B cell (primary cell): ENCODE data around the gene DZANK1. TPM values are rescaled to one million over a fixed set of nuclear protein-coding genes. Genes with fewer than 3 reads are reported as not detected.

Experiments
- ATAC-seq: fragments of 200-7000 bp; cut with Tn5 transposase; one replicate; pipeline ENCODE4 v1.10.0; 2021; ENCODE audit warnings: low read depth, mild to moderate bottlenecking, moderate number of reproducible peaks, moderate library complexity
- CTCF ChIA-PET: fragments of 350-600 bp; sonication (Branson Sonifier 250); formaldehyde crosslinking; loops from one replicate; lab custom pipeline; 2021; ENCODE audit warnings: antibody characterized with exemption, inconsistent platforms; lab: Charles Lee
- POLR2A ChIA-PET: fragments of 350-600 bp; sonication (Branson Sonifier 250); formaldehyde crosslinking; loops from one replicate; lab custom pipeline; 2021; ENCODE audit warnings: antibody characterized with exemption; lab: Charles Lee
- DNase-seq: peaks from one replicate; pipeline ENCODE4 v3.0.0; 2013
- H2AFZ ChIP-seq: 2 replicates; pipeline ENCODE4 v1.6.1; 2012; ENCODE audit warnings: mild to moderate bottlenecking, low read depth, low read length; ENCODE audit not compliant: insufficient read depth, poor library complexity, severe bottlenecking
- H3K27ac ChIP-seq, 2 donors: 1 replicate in 1 of 2; 2 replicates in 1 of 2; pipeline ENCODE4 v1.5.1; 2012 to 2013; ENCODE audit warnings: low read length in 2 of 2, mild to moderate bottlenecking in 2 of 2, moderate library complexity in 1 of 2
- H3K27me3 ChIP-seq, 4 experiments: fragments of 200-600 bp in 1 of 4; sonication (generic) in 1 of 4; replicated peaks in 1 of 4; 1 replicate in 2 of 4; 2 replicates in 2 of 4; pipeline versions ENCODE4 v1.6.1 to v1.7.0; 2013 to 2016; ENCODE audit warnings: low read length in 3 of 4, mild to moderate bottlenecking in 2 of 4, mixed read lengths in 1 of 4, moderate library complexity in 1 of 4; ENCODE audit not compliant: insufficient read depth in 4 of 4, control insufficient read depth in 3 of 4; ENCODE audit errors: control extremely low read depth in 1 of 4
- H3K36me3 ChIP-seq, 2 experiments: replicated peaks in 1 of 2; 1 replicate in 1 of 2; 2 replicates in 1 of 2; pipeline versions ENCODE4 v1.6.1 to v1.7.1; 2013; ENCODE audit warnings: low read length in 1 of 2; ENCODE audit not compliant: insufficient read depth in 2 of 2, control insufficient read depth in 1 of 2; ENCODE audit errors: control extremely low read depth in 1 of 2, extremely low read depth in 1 of 2
- H3K4me1 ChIP-seq, 2 donors: fragments of 200-600 bp in 1 of 2; sonication (generic) in 1 of 2; 1 replicate in 1 of 2; 2 replicates in 1 of 2; pipeline versions ENCODE4 v1.5.1 to v1.6.1; 2013 to 2017; ENCODE audit warnings: low read length in 2 of 2; ENCODE audit not compliant: control insufficient read depth in 2 of 2, insufficient read depth in 2 of 2
- H3K4me2 ChIP-seq: replicated peaks from 2 replicates; pipeline ENCODE3; 2012; ENCODE audit warnings: mild to moderate bottlenecking, low read depth, low read length; ENCODE audit not compliant: poor library complexity, severe bottlenecking
- H3K4me3 ChIP-seq, 5 experiments: fragments of 200-600 bp in 1 of 5; sonication (generic) in 1 of 5; 1 replicate in 3 of 5; 2 replicates in 2 of 5; pipeline versions ENCODE4 v1.5.1 to v1.7.0; 2011 to 2016; ENCODE audit warnings: low read length in 4 of 5, mild to moderate bottlenecking in 4 of 5, low read depth in 2 of 5, control low read depth in 1 of 5, moderate library complexity in 1 of 5; ENCODE audit not compliant: insufficient read depth in 1 of 5; ENCODE audit errors: control extremely low read depth in 1 of 5, extremely low read depth in 1 of 5
- H3K79me2 ChIP-seq: fragments of 200-600 bp; sonication (generic); one replicate; pipeline ENCODE4 v1.6.0; 2016; ENCODE audit warnings: low read length; ENCODE audit not compliant: control insufficient read depth, insufficient read depth
- H3K9ac ChIP-seq: fragments of 200-600 bp; sonication (generic); 2 replicates; pipeline ENCODE4 v1.6.1; 2017; ENCODE audit warnings: mild to moderate bottlenecking, low read length, moderate library complexity
- H3K9me3 ChIP-seq, 3 donors: one replicate each; pipeline versions ENCODE4 v1.6.1 to v1.7.1; 2013; ENCODE audit warnings: low read length in 2 of 3; ENCODE audit not compliant: control insufficient read depth in 2 of 3, insufficient read depth in 1 of 3; ENCODE audit errors: control extremely low read depth in 1 of 3
- H4K20me1 ChIP-seq: 2 replicates; pipeline ENCODE4 v1.6.0; 2012; ENCODE audit warnings: mild to moderate bottlenecking, low read length; ENCODE audit not compliant: insufficient read depth, control insufficient read depth, poor library complexity, severe bottlenecking
- H3K27ac Mint-ChIP-seq: one replicate; pipeline ENCODE4 v1.8.0; 2021; ENCODE audit warnings: mixed read lengths
- H3K27me3 Mint-ChIP-seq: one replicate; pipeline ENCODE4 v1.8.0; 2021; ENCODE audit warnings: mixed read lengths
- H3K4me1 Mint-ChIP-seq: one replicate; pipeline ENCODE4 v1.8.0; 2021; ENCODE audit warnings: mixed read lengths
- H3K4me3 Mint-ChIP-seq: one replicate; pipeline ENCODE4 v1.8.0; 2021; ENCODE audit warnings: mixed read lengths
- H3K9me3 Mint-ChIP-seq: one replicate; pipeline ENCODE4 v1.8.0; 2022; ENCODE audit warnings: mixed read lengths; ENCODE audit not compliant: insufficient read depth
- EZH2 ChIP-seq: IDR thresholded peaks from 2 replicates; pipeline ENCODE4 v1.6.1; 2012; ENCODE audit warnings: borderline replicate concordance, low read depth, mild to moderate bottlenecking, moderate library complexity, low read length; ENCODE audit not compliant: insufficient read depth, poor library complexity, severe bottlenecking
- WGBS: methylation state at CpG from one replicate; pipeline ENCODE4 v1.1.5; 2013; ENCODE audit warnings: missing lambda C conversion rate; ENCODE audit not compliant: insufficient coverage; 5-methylcytosine and 5-hydroxymethylcytosine counted together
- intact Hi-C: fragments of 100-400 bp; cut with micrococcal nuclease; formaldehyde crosslinking; loops from one replicate; pipeline ENCODE4 v1.10.0; 2022
- polyA plus RNA-seq: library from polyadenylated mRNA; depleted of rRNA; stranded (reverse); fragments of >200 nt; gene quantifications from 2 replicates; pipeline ENCODE4 v1.2.3, GENCODE V29; 2012
- total RNA-seq, 2 donors: library from RNA; stranded (reverse); fragments of 120-200 nt in 1 of 2; gene quantifications; 1 replicate in 1 of 2; 2 replicates in 1 of 2; pipeline versions ENCODE4 v1.2.3 to v1.2.4, GENCODE V29; 2013 to 2022
- TF ChIP-seq, protein P1 (sequence below): fragments of 200-600 bp; IDR thresholded peaks from one replicate; pipeline ENCODE4 v1.8.0; 2022; ENCODE audit warnings: antibody characterized with exemption, mild to moderate bottlenecking

DZANK1 gene
- total and polyA plus RNA-seq, 2 donors (not counting 1 experiment from before 2014, with no cell fraction given), result 2.8 to 5.6 TPM

DNA sequence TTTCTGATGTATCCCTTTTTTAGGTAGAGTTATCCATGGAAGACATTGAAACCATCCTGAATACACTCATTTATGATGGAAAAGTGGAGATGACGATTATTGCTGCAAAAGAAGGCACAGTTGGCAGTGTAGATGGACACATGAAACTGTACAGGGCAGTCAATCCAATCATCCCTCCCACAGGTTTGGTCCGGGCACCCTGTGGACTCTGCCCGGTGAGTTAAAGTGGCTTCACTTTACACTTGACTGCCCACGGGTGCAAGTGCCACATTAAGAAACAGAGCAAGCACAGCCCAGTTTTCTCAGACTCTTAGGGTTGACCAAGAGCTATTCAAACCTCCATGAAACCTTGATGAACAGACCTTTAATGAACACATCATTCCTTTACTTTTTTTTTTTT, 14.8 kb upstream of the DZANK1 start:
- no peak for TF ChIP-seq EZH2
- TF ChIP-seq, protein P1, sequence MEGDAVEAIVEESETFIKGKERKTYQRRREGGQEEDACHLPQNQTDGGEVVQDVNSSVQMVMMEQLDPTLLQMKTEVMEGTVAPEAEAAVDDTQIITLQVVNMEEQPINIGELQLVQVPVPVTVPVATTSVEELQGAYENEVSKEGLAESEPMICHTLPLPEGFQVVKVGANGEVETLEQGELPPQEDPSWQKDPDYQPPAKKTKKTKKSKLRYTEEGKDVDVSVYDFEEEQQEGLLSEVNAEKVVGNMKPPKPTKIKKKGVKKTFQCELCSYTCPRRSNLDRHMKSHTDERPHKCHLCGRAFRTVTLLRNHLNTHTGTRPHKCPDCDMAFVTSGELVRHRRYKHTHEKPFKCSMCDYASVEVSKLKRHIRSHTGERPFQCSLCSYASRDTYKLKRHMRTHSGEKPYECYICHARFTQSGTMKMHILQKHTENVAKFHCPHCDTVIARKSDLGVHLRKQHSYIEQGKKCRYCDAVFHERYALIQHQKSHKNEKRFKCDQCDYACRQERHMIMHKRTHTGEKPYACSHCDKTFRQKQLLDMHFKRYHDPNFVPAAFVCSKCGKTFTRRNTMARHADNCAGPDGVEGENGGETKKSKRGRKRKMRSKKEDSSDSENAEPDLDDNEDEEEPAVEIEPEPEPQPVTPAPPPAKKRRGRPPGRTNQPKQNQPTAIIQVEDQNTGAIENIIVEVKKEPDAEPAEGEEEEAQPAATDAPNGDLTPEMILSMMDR, result no peak
- CTCF ChIA-PET, result no interaction called here
- no peak overlapping the region for H3K4me3 ChIP-seq
- H3K27ac ChIP-seq, result no peak overlapping the region
- Mint-ChIP-seq H3K4me3 (no peak overlapping the region), H3K9me3 (no peaks in the 10 kb centered on the region), H3K4me1 (no peaks in the 10 kb centered on the region), H3K27ac (no peak overlapping the region), H3K27me3 (no peaks in the 10 kb centered on the region)
- peaks cover 7 to 22% of the 10 kb centered on the region in 2 experiments for H3K36me3 ChIP-seq
- H3K4me1 ChIP-seq, result no peaks in the 10 kb centered on the region
- no peaks in the 10 kb centered on the region for H4K20me1 ChIP-seq
- DNase-seq (no peak), ATAC-seq (no peak)
- 100% methylated on average over 3 of the region's 4 CpGs for WGBS
- no peaks in the 10 kb centered on the region for H3K79me2 ChIP-seq
- H2AFZ ChIP-seq, result no peak overlapping the region
- H3K9ac ChIP-seq, result no peak overlapping the region
- no peaks in the 10 kb centered on the region for H3K9me3 ChIP-seq
- H3K4me2 ChIP-seq, result no peak overlapping the region
- intact Hi-C loops, result no loop called here
- POLR2A ChIA-PET, result no interaction called here
- no peaks in the 10 kb centered on the region for H3K27me3 ChIP-seq

DNA sequence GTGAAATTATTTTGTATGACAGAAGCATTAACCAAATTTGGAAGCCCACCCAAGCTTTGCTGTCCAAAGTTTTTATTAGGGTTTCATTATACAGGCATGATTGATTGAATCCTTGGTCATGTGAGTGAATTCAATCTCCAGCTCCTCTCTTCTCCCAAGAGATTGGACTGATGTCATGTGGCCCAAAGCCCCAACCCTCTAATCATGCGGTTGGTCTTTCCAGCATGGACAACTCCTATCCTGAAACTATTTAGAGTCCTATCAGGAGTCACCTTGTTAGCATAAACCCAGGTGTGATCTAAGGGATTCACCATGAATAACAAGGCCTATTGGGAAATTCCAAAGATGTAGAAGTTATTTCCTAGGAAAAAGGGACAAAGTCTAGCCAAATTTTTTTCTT, 11.0 kb upstream of the DZANK1 start:
- no peaks in the 10 kb centered on the region for H3K79me2 ChIP-seq
- no peak overlapping the region for H3K9ac ChIP-seq
- no peaks in the 10 kb centered on the region for H3K4me1 ChIP-seq
- intact Hi-C loops, result no loop called here
- ATAC-seq (no peak), DNase-seq (no peak)
- no peaks in the 10 kb centered on the region for H3K27me3 ChIP-seq
- H4K20me1 ChIP-seq, result no peaks in the 10 kb centered on the region
- H3K4me3 Mint-ChIP-seq, result no peak overlapping the region
- no peak overlapping the region for H2AFZ ChIP-seq
- WGBS, result no CpG with 5 or more reads among the region's 1 CpG
- no peak overlapping the region for H3K27ac ChIP-seq
- H3K4me1 Mint-ChIP-seq, result no peaks in the 10 kb centered on the region
- ChIA-PET CTCF (no interaction called here), POLR2A (no interaction called here)
- H3K36me3 ChIP-seq, result peaks cover 13 to 40% of the 10 kb centered on the region in 2 experiments
- no peak overlapping the region for H3K27ac Mint-ChIP-seq
- TF ChIP-seq, protein P1, result no peak
- no peak for TF ChIP-seq EZH2
- H3K4me2 ChIP-seq, result no peak overlapping the region
- H3K9me3 Mint-ChIP-seq, result no peaks in the 10 kb centered on the region
- no peaks in the 10 kb centered on the region for H3K27me3 Mint-ChIP-seq
- H3K9me3 ChIP-seq, result no peaks in the 10 kb centered on the region
- no peak overlapping the region for H3K4me3 ChIP-seq
